Choroid plexus epithelial cell (primary cell): ENCODE data around the gene ANXA3.

Experiments
- DNase-seq: peaks from one replicate; pipeline ENCODE4 v3.0.0-alpha.2; 2010; ENCODE audit warnings: low read depth
- H3K4me3 ChIP-seq: 2 replicates; pipeline ENCODE4 v1.5.1; 2011; ENCODE audit warnings: low read depth, mild to moderate bottlenecking, control low read depth, low read length, moderate library complexity
- CTCF ChIP-seq: conservative IDR thresholded peaks from 2 replicates; pipeline ENCODE4 v1.5.1; 2011; ENCODE audit warnings: low read depth, mild to moderate bottlenecking, control low read depth, inconsistent platforms, low read length, moderate library complexity

ANXA3 gene

DNA sequence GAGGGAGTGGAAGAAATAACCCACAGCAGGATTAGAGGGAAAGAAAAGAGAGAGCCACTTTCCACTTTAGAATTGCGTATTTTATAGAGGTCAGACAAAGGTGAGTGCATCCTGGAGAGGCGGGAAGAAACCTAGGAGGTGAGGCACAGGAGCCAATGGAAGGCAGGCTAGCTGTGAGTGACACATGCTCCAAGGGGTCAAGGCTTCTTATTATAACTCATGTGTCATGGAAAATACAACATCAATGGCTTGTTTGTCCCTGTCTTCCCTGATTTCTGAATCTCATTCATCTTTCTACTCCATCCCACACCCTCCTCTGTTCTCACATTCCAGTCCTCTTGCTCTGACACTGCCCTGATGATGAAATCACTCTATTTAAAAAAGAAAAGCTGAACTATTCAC lies 14.4 kb downstream of the ANXA3 start:
- H3K4me3 ChIP-seq, result no peak overlapping the region
- peak; percentile 69 for DNase-seq
- no peak for TF ChIP-seq CTCF

DNA sequence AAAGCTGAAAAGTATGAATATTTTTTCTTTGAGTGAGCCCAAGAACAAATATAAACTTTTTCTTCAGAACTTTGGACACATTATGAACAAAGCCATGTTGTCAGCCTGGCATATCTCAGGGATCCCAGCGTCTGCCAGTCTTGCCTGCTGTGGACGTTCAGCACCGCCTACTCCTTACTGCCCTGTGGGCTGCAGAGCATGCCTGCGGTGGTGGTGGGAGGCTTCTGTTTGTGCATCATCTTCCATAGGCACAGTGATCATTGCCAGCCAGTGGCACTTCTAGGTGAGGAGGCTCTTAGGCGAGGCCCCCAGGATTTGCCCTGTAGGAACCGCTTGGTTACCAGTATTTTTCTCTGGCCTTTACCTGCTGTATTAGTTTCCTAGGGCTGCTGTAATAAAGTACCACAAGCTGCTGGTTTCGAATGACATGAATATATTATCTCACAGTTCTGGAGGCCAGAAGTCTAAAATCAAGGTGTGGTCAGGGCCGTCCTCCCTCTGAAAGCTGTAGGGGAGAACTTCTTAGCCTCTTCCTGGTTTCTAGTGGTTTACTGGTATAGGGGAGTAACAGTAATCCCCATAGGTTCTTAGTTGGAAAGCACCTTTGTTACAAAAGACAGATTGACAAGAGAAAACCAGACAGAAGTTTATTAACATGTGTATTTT lies 15.4 kb downstream of the ANXA3 start:
- no peak for DNase-seq
- no peak for TF ChIP-seq CTCF
- no peak overlapping the region for H3K4me3 ChIP-seq

- TF ChIP-seq CTCF, result no peak
- no peak for DNase-seq
- no peak overlapping the region for H3K4me3 ChIP-seq
Measured at GRCh38 chr4:78567500-78568060, 16.0 kb downstream of the ANXA3 start.

DNA sequence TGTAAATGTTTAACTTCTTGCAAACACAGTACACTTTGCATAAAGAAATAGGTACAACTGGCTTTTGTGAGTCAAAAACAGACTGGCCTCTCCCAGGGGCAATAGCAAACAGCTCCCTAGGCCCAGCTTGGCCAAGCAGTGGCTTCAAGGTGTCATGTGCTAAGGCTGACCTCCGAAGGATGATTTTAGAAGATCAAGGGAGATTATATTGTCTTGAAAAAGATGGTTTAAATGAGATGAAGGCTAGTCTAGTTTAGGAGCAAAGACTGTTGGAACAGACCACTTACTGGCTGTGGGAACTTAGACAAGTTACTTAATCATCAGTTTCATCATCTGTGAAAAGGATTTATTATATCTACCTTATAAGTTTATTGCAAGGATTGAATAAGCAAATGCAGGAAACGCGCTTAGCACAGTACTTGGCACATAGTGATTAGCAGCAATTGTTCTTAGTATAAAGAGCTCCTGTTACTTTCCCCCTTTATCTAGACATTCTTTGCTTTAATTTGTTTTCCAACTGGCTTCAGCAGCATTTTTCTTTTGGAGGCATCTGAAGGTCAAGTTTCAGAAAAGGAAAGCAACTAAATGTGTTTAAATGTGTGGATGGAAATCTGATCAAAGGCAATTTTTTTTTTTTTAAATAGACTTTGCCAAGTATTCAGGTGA lies 17.2 kb downstream of the ANXA3 start:
- no peak overlapping the region for H3K4me3 ChIP-seq
- peak; percentile 50 for DNase-seq
- no peak for TF ChIP-seq CTCF

GRCh38 chr4:78569306-78569821 lies 17.8 kb downstream of the ANXA3 start:
- no peak overlapping the region for H3K4me3 ChIP-seq
- no peak for TF ChIP-seq CTCF
- peak; percentile 88 for DNase-seq

DNA sequence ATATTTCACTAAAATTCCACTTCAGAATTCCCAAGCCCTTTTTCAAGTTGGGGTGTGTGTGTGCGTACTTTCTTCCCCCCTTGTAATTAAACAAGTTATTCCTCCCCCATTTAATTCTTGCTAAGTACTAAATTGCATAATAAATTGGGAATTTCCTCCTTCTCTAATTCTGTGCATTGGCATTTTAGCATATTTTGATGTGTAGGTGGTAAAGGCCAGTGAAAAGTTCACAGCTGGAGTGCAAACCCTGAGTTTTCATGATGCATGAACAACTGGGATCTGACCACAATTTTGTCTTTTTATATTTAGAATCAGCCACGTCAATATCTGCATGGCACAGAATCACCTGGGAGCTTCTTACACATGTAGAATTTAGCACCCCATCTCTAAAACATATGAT lies 18.5 kb downstream of the ANXA3 start:
- TF ChIP-seq CTCF, result no peak
- no peak overlapping the region for H3K4me3 ChIP-seq
- no peak for DNase-seq
